Adrenal gland (tissue), 5 donors: ENCODE measurements around the gene ADGRF1.

Experiments
- CTCF ChIP-seq, 6 experiments: fragments of 450-650 bp in 4 of 6; fragments of 200-600 bp in 2 of 6; sonication (generic) in 1 of 6; IDR thresholded peaks; 1 replicate in 5 of 6; 2 replicates in 1 of 6; pipeline versions ENCODE4 v1.5.1 to v1.8.0; 2016 to 2021; ENCODE audit warnings: antibody characterized with exemption in 6 of 6, mild to moderate bottlenecking in 2 of 6, moderate library complexity in 1 of 6
- POLR2A ChIP-seq, 2 donors: fragments of 450-650 bp; IDR thresholded peaks; one replicate each; pipeline ENCODE4 v1.6.1; 2017; ENCODE audit warnings: antibody characterized with exemption in 2 of 2, mild to moderate bottlenecking in 2 of 2, moderate library complexity in 1 of 2
- donor health status: DM: no; HTN: no; CAD: no.

GRCh38 chr6:47069156-47069555, 27.0 kb upstream of the ADGRF1 start:
- TF ChIP-seq CTCF (IDR thresholded peaks at IDR 0.05) (no peak), POLR2A (IDR thresholded peaks at IDR 0.05) (no peak)
